HCT116 (cell line): ENCODE results near the gene CALML6. TPM values are rescaled to one million over a fixed set of nuclear protein-coding genes. Genes with fewer than 3 reads are reported as not detected.

Source experiments
- ATAC-seq: fragments of 200-7000 bp; cut with Tn5 transposase; 2 replicates; pipeline ENCODE4 v1.9.1; 2020; ENCODE audit warnings: mild to moderate bottlenecking, moderate library complexity
- BruUV-seq: library from RNA; stranded (reverse); fragments of 400-500 nt; replicated peaks from 2 replicates; lab custom pipeline; 2021; lab: Mats Ljungman, UMichigan
- CTCF ChIA-PET: fragments of 300-600 bp; sonication (Branson Sonifier 250); formaldehyde crosslinking; loops from one replicate; lab custom pipeline; 2021; ENCODE audit warnings: antibody characterized with exemption; lab: Charles Lee
- POLR2A ChIA-PET: fragments of 300-600, 350-600 bp; sonication (Branson Sonifier 250); formaldehyde crosslinking; loops from one replicate; lab custom pipeline; 2021; ENCODE audit warnings: antibody characterized with exemption; lab: Charles Lee
- RAD21 ChIA-PET, 2 experiments: fragments of 300-600 bp; sonication (Branson Sonifier 250); formaldehyde crosslinking; loops; one replicate each; lab custom pipeline; 2023; ENCODE audit warnings: low total read pairs in 2 of 2; ENCODE audit not compliant: uncharacterized antibody in 2 of 2, unreplicated experiment in 2 of 2, low non-redundant PET in 1 of 2; lab: Charles Lee
- DNase-seq: peaks from one replicate; pipeline ENCODE4 v3.0.0-alpha.2; 2010; ENCODE audit warnings: low read depth, low spot score
- H2AFZ ChIP-seq: fragments of 200-600 bp; shearing (Covaris generic), sonication (generic); 2 replicates; pipeline ENCODE4 v1.6.1; 2017; ENCODE audit warnings: low read depth, mixed run types, mixed read lengths, antibody characterized with exemption, low read length; ENCODE audit not compliant: poor library complexity, severe bottlenecking
- H3K27ac ChIP-seq: 2 replicates; pipeline ENCODE4 v1.5.1; 2012; ENCODE audit warnings: low read depth, low read length
- H3K27me3 ChIP-seq: fragments of 200-600 bp; sonication (generic); 2 replicates; pipeline ENCODE4 v1.6.1; 2016; ENCODE audit warnings: mixed run types, low read length, mixed read lengths; ENCODE audit not compliant: insufficient read depth
- H3K36me3 ChIP-seq, 2 experiments: fragments of 200-500 bp in 1 of 2; fragments of 200-600 bp in 1 of 2; sonication (Bioruptor generic) in 1 of 2; sonication (generic) in 1 of 2; 2 replicates each; pipeline versions ENCODE4 v1.5.1 to v1.6.1; 2014 to 2016; ENCODE audit warnings: low read length in 2 of 2, inconsistent platforms in 1 of 2, mixed read lengths in 1 of 2, mixed run types in 1 of 2; ENCODE audit not compliant: insufficient read depth in 2 of 2, control insufficient read depth in 1 of 2
- H3K4me1 ChIP-seq, 2 experiments: fragments of 200-600 bp in 1 of 2; sonication (generic) in 1 of 2; 2 replicates each; pipeline versions ENCODE4 v1.5.1 to v1.6.1; 2012 to 2017; ENCODE audit warnings: low read length in 2 of 2, inconsistent platforms in 1 of 2, mild to moderate bottlenecking in 1 of 2, mixed read lengths in 1 of 2, mixed run types in 1 of 2, moderate library complexity in 1 of 2; ENCODE audit not compliant: insufficient read depth in 2 of 2, control insufficient read depth in 1 of 2
- H3K4me2 ChIP-seq: fragments of 200-600 bp; sonication (generic); 2 replicates; pipeline ENCODE4 v1.6.1; 2017; ENCODE audit warnings: mixed run types, low read length, mixed read lengths
- H3K4me3 ChIP-seq, 2 experiments: fragments of 200-600 bp in 1 of 2; sonication (generic) in 1 of 2; replicated peaks in 1 of 2; 2 replicates each; pipeline ENCODE4 v1.5.1; 2011 to 2016; ENCODE audit warnings: low read length in 2 of 2, control low read depth in 1 of 2, low read depth in 1 of 2, mild to moderate bottlenecking in 1 of 2, mixed read lengths in 1 of 2, mixed run types in 1 of 2
- H3K79me2 ChIP-seq: fragments of 200-600 bp; sonication (generic); 2 replicates; pipeline ENCODE4 v1.6.1; 2017; ENCODE audit warnings: mild to moderate bottlenecking, mixed run types, low read length, moderate library complexity, mixed read lengths; ENCODE audit not compliant: insufficient read depth
- H3K9ac ChIP-seq: fragments of 200-600 bp; sonication (generic); 2 replicates; pipeline ENCODE4 v1.6.1; 2016; ENCODE audit warnings: low read length, mixed read lengths
- H3K9me2 ChIP-seq: fragments of 200-600 bp; sonication (generic), shearing (Covaris generic); 2 replicates; pipeline ENCODE4 v1.6.1; 2017; ENCODE audit warnings: mixed run types, mild to moderate bottlenecking, moderate library complexity; ENCODE audit not compliant: insufficient read depth
- H3K9me3 ChIP-seq, 2 experiments: fragments of 200-500 bp in 1 of 2; fragments of 200-600 bp in 1 of 2; sonication (Bioruptor generic) in 1 of 2; sonication (generic) in 1 of 2; 2 replicates each; pipeline ENCODE4 v1.6.1; 2014 to 2017; ENCODE audit warnings: low read length in 2 of 2, mixed read lengths in 2 of 2, inconsistent platforms in 1 of 2, low read depth in 1 of 2, mild to moderate bottlenecking in 1 of 2, mixed run types in 1 of 2, moderate library complexity in 1 of 2; ENCODE audit not compliant: control insufficient read depth in 1 of 2, insufficient read depth in 1 of 2
- H4K20me1 ChIP-seq: fragments of 200-600 bp; sonication (generic), shearing (Covaris generic); 2 replicates; pipeline ENCODE4 v1.6.1; 2017; ENCODE audit warnings: mixed run types, mild to moderate bottlenecking, moderate library complexity; ENCODE audit not compliant: insufficient read depth
- CBX3 ChIP-seq: IDR thresholded peaks from 2 replicates; pipeline ENCODE4 v1.6.1; 2012; ENCODE audit warnings: low read depth
- CEBPB ChIP-seq: IDR thresholded peaks from 2 replicates; pipeline ENCODE4 v1.6.1; 2012; ENCODE audit warnings: low read depth
- EGR1 ChIP-seq: IDR thresholded peaks from 2 replicates; pipeline ENCODE4 v1.6.1; 2012; ENCODE audit warnings: low read depth
- ELF1 ChIP-seq: IDR thresholded peaks from 2 replicates; pipeline ENCODE4 v1.6.1; 2012; ENCODE audit warnings: low read depth, borderline replicate concordance
- EZH2 ChIP-seq: fragments of 200-600 bp; sonication (generic); IDR thresholded peaks from 2 replicates; pipeline ENCODE4 v1.6.1; 2017; ENCODE audit warnings: antibody characterized with exemption, mixed run types
- FOSL1 ChIP-seq: IDR thresholded peaks from 2 replicates; pipeline ENCODE4 v1.6.1; 2012; ENCODE audit warnings: low read depth
- JUND ChIP-seq: IDR thresholded peaks from 2 replicates; pipeline ENCODE4 v1.6.1; 2012
- POLR2A ChIP-seq: IDR thresholded peaks from 2 replicates; pipeline ENCODE4 v1.7.0; 2011; ENCODE audit warnings: borderline replicate concordance; ENCODE audit not compliant: insufficient read depth, insufficient read length; ENCODE audit errors: extremely low read depth
- POLR2AphosphoS5 ChIP-seq: IDR thresholded peaks from 2 replicates; pipeline ENCODE4 v1.6.1; 2011; ENCODE audit warnings: mild to moderate bottlenecking, low read depth, low read length, moderate library complexity
- RAD21 ChIP-seq: IDR thresholded peaks from 2 replicates; pipeline ENCODE4 v1.6.1; 2012; ENCODE audit warnings: low read depth, mild to moderate bottlenecking
- SIN3A ChIP-seq: IDR thresholded peaks from 2 replicates; pipeline ENCODE4 v1.6.1; 2012; ENCODE audit warnings: low read depth
- SP1 ChIP-seq: IDR thresholded peaks from 2 replicates; pipeline ENCODE4 v1.6.1; 2012; ENCODE audit warnings: low read depth
- SRF ChIP-seq: IDR thresholded peaks from 2 replicates; pipeline ENCODE4 v1.6.1; 2012; ENCODE audit warnings: low read depth
- YY1 ChIP-seq: IDR thresholded peaks from 2 replicates; pipeline ENCODE4 v1.6.1; 2011; ENCODE audit warnings: low read length, low read depth, moderate library complexity, mild to moderate bottlenecking; ENCODE audit not compliant: insufficient replicate concordance; ENCODE audit errors: extremely low read depth
- ZFX ChIP-seq: fragments of 450-650 bp; IDR thresholded peaks from 2 replicates; pipeline ENCODE4 v1.6.1; 2017
- ZNF274 ChIP-seq: fragments of 200-500 bp; sonication (Bioruptor generic); IDR thresholded peaks from 2 replicates; pipeline ENCODE4 v1.6.1; 2014; ENCODE audit warnings: mild to moderate bottlenecking, low read depth, low read length, inconsistent platforms
- intact Hi-C: fragments of 100-400 bp; cut with micrococcal nuclease; formaldehyde crosslinking; loops from 2 replicates; pipeline ENCODE4 v1.10.0; 2022
- total RNA-seq: library from RNA; stranded (reverse); gene quantifications from one replicate; pipeline ENCODE4 v1.2.1, GENCODE V29; 2021; ENCODE audit not compliant: unreplicated experiment
- TF ChIP-seq, protein P1 (sequence below), 3 experiments: fragments of 200-600 bp in 1 of 3; sonication (generic) in 1 of 3; IDR thresholded peaks in 2 of 3; conservative IDR thresholded peaks in 1 of 3; 2 replicates each; pipeline ENCODE4 v1.5.1; 2012 to 2017; ENCODE audit warnings: low read depth in 2 of 3, low read length in 2 of 3, antibody characterized with exemption in 1 of 3, borderline replicate concordance in 1 of 3, control low read depth in 1 of 3, mild to moderate bottlenecking in 1 of 3, mixed read lengths in 1 of 3, mixed run types in 1 of 3, moderate library complexity in 1 of 3; ENCODE audit not compliant: insufficient read depth in 1 of 3
- TF ChIP-seq, protein P2 (sequence below): IDR thresholded peaks from 2 replicates; pipeline ENCODE4 v1.6.1; 2011; ENCODE audit warnings: mild to moderate bottlenecking, low read length, moderate library complexity; ENCODE audit not compliant: insufficient replicate concordance; ENCODE audit errors: extremely low read depth
- TF ChIP-seq, protein P3 (sequence below): IDR thresholded peaks from 2 replicates; pipeline ENCODE4 v1.6.1; 2012
- TF ChIP-seq, protein P4 (sequence below): IDR thresholded peaks from 2 replicates; pipeline ENCODE4 v1.6.1; 2012

The CALML6 gene
- total RNA-seq, 1 experiment from 2014 or later, result 2.3 TPM

DNA sequence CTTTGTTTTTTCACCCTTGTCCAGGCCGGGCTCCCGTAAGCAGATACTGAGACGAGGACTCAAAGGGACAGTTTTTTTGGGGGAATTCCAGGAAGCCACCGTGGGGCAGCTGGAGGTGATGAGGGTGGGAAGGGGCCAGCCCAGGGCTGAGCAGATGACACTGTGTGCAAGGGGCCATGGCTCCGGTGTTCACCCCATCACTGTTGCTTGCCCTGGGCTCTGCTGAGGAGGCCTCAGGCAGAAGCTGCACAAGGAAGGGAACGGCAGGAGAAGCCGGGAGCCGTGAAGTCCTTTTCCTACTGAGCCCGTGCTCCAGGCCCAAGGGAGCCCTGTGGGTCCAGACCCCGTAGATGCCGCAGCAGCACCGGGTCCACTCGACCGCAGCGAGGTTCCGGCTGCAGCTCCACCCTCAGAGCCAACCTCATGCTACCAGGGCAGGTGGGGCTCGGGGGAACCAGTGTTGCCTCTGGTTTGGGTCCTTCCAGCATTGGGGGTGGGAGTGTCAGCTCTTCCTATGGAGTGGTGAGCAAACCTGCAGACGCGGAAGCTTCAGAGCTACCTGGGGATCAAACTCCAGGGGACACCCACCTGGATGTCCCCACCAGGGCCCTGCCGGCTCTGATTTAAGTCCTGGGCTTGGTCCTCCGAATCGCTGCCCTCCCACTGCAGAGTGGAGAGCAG, 4.3 kb upstream of the CALML6 start:
- ATAC-seq, result no peak
- no peak overlapping the region for H3K27ac ChIP-seq

More for the DNA sequence above, 4.3 kb upstream of the CALML6 start:
- H3K4me3 ChIP-seq, result no peak overlapping the region
- BruUV-seq, result no TSS peak
- H4K20me1 ChIP-seq, result no peaks in the 10 kb centered on the region
- intact Hi-C loops, result no loop called here
- DNase-seq, result no peak
- ChIA-PET RAD21 (no interaction called here), CTCF (no interaction called here), POLR2A (no interaction called here)
- no peak overlapping the region for H3K4me2 ChIP-seq
- H3K9ac ChIP-seq, result no peak overlapping the region
- no peaks in the 10 kb centered on the region for H3K9me2 ChIP-seq
- H3K27me3 ChIP-seq, result no peaks in the 10 kb centered on the region
- no peak overlapping the region for H2AFZ ChIP-seq
- H3K9me3 ChIP-seq, result no peaks in the 10 kb centered on the region
- no peaks in the 10 kb centered on the region for H3K36me3 ChIP-seq
- H3K4me1 ChIP-seq, result peaks cover 19 to 36% of the 10 kb centered on the region in 2 experiments
- H3K79me2 ChIP-seq, result no peaks in the 10 kb centered on the region
- TF ChIP-seq, protein P1, sequence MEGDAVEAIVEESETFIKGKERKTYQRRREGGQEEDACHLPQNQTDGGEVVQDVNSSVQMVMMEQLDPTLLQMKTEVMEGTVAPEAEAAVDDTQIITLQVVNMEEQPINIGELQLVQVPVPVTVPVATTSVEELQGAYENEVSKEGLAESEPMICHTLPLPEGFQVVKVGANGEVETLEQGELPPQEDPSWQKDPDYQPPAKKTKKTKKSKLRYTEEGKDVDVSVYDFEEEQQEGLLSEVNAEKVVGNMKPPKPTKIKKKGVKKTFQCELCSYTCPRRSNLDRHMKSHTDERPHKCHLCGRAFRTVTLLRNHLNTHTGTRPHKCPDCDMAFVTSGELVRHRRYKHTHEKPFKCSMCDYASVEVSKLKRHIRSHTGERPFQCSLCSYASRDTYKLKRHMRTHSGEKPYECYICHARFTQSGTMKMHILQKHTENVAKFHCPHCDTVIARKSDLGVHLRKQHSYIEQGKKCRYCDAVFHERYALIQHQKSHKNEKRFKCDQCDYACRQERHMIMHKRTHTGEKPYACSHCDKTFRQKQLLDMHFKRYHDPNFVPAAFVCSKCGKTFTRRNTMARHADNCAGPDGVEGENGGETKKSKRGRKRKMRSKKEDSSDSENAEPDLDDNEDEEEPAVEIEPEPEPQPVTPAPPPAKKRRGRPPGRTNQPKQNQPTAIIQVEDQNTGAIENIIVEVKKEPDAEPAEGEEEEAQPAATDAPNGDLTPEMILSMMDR (IDR thresholded peaks at IDR 0.05 in 2 of 3, conservative IDR thresholded peaks at IDR 0.05 in 1 of 3; ENCODE audit: borderline replicate concordance in 1 of 3, insufficient read depth in 1 of 3, low read depth in 2 of 3, low read length in 2 of 3), result no peak
- no peak for TF ChIP-seq SIN3A
- no peak for TF ChIP-seq SP1
- TF ChIP-seq ELF1, result no peak
- TF ChIP-seq, protein P2, sequence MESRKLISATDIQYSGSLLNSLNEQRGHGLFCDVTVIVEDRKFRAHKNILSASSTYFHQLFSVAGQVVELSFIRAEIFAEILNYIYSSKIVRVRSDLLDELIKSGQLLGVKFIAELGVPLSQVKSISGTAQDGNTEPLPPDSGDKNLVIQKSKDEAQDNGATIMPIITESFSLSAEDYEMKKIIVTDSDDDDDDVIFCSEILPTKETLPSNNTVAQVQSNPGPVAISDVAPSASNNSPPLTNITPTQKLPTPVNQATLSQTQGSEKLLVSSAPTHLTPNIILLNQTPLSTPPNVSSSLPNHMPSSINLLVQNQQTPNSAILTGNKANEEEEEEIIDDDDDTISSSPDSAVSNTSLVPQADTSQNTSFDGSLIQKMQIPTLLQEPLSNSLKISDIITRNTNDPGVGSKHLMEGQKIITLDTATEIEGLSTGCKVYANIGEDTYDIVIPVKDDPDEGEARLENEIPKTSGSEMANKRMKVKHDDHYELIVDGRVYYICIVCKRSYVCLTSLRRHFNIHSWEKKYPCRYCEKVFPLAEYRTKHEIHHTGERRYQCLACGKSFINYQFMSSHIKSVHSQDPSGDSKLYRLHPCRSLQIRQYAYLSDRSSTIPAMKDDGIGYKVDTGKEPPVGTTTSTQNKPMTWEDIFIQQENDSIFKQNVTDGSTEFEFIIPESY, result no peak
- TF ChIP-seq ZFX, result no peak
- TF ChIP-seq CBX3, result no peak
- TF ChIP-seq, protein P3, sequence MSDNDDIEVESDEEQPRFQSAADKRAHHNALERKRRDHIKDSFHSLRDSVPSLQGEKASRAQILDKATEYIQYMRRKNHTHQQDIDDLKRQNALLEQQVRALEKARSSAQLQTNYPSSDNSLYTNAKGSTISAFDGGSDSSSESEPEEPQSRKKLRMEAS, result no peak
- TF ChIP-seq EZH2, result no peak
- no peak for TF ChIP-seq SRF
- no peak for TF ChIP-seq JUND
- no peak for TF ChIP-seq CEBPB
- TF ChIP-seq RAD21, result no peak
- no peak for TF ChIP-seq ZNF274
- no peak for TF ChIP-seq FOSL1
- TF ChIP-seq POLR2A, result no peak
- no peak for TF ChIP-seq POLR2AphosphoS5
- TF ChIP-seq YY1, result no peak
- TF ChIP-seq, protein P4, sequence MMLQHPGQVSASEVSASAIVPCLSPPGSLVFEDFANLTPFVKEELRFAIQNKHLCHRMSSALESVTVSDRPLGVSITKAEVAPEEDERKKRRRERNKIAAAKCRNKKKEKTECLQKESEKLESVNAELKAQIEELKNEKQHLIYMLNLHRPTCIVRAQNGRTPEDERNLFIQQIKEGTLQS, result no peak
- TF ChIP-seq EGR1, result no peak
